ENCODE results near the gene ASB18. TPM values are rescaled to one million over a fixed set of nuclear protein-coding genes. Genes with fewer than 3 reads are reported as not detected.

The ASB18 gene
- total and polyA plus RNA-seq, 2 of the 8 experiments (the other 6 are each of a cell fraction or from before 2014, with no cell fraction given) = not detected

DNA sequence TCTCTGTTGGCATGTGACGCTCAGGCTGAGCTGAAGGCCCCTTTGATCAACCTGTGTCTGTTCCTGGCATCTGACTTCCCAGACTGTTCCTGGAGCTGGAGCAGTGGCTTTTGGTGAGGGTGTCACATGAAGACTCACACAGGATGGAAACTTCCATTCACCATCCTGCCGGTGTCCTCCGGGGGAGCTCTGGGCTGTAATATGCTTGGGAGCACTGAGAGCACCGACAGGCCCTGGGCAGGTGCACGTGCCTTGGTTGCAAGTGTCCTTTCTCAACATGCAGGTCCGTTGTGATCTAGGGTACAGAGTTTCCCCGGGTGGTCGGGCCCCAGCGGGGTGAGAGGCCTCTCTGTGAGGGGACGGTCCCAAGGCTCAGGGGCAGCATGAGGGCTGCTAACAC is 71.2 kb downstream of the ASB18 start (continued):
- TF ChIP-seq, protein P1, sequence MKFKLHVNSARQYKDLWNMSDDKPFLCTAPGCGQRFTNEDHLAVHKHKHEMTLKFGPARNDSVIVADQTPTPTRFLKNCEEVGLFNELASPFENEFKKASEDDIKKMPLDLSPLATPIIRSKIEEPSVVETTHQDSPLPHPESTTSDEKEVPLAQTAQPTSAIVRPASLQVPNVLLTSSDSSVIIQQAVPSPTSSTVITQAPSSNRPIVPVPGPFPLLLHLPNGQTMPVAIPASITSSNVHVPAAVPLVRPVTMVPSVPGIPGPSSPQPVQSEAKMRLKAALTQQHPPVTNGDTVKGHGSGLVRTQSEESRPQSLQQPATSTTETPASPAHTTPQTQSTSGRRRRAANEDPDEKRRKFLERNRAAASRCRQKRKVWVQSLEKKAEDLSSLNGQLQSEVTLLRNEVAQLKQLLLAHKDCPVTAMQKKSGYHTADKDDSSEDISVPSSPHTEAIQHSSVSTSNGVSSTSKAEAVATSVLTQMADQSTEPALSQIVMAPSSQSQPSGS (IDR thresholded peaks at IDR 0.05; ENCODE audit: low read length) = no peak
- TF ChIP-seq SP1 (IDR thresholded peaks at IDR 0.05; ENCODE audit: low read depth, low read length) = peak; percentile 33; the same call in 1 of the 2 replicates
- peak; percentile 59 for TF ChIP-seq MAX (IDR thresholded peaks at IDR 0.05)
- peak; percentile 48 to 58; a peak in 3 of 4 replicates for TF ChIP-seq RAD21 (IDR thresholded peaks at IDR 0.05 in 1 of 2, conservative IDR thresholded peaks at IDR 0.05 in 1 of 2; ENCODE audit: low read depth in 2 of 2, low read length in 2 of 2)

Measured in H1 (cell line).